ENCODE results near the gene UNC5C.

DNA sequence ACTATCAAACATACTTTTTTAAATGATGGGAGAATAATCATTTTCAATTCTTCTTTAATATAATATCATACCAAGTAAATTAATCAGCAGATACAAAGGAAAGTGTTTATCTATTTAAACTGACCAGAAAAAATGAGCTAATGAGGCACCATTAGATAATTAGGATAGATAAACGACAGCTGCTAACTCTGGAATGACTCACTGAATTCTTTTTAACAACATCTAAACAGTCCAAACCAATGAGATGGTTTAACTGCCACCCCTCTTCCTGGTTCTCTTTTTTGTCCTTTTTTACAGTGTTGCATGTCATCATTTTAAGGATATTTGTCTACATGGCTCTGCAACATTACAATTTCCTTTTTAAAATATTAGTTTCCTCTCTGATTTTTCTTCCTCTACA lies 41.6 kb downstream of the UNC5C start:
- TF ChIP-seq ZZZ3 (IDR thresholded peaks at IDR 0.05; ENCODE audit: control insufficient read depth, insufficient read length, low read depth): no peak
- no peak for TF ChIP-seq POLR2A (IDR thresholded peaks at IDR 0.05; ENCODE audit: low read depth, low read length)
- TF ChIP-seq, protein P1, sequence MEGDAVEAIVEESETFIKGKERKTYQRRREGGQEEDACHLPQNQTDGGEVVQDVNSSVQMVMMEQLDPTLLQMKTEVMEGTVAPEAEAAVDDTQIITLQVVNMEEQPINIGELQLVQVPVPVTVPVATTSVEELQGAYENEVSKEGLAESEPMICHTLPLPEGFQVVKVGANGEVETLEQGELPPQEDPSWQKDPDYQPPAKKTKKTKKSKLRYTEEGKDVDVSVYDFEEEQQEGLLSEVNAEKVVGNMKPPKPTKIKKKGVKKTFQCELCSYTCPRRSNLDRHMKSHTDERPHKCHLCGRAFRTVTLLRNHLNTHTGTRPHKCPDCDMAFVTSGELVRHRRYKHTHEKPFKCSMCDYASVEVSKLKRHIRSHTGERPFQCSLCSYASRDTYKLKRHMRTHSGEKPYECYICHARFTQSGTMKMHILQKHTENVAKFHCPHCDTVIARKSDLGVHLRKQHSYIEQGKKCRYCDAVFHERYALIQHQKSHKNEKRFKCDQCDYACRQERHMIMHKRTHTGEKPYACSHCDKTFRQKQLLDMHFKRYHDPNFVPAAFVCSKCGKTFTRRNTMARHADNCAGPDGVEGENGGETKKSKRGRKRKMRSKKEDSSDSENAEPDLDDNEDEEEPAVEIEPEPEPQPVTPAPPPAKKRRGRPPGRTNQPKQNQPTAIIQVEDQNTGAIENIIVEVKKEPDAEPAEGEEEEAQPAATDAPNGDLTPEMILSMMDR (IDR thresholded peaks at IDR 0.05 in 2 of 3, conservative IDR thresholded peaks at IDR 0.05 in 1 of 3; ENCODE audit: control insufficient read depth in 2 of 3, extremely low read depth in 1 of 3, insufficient read depth in 1 of 3, low read depth in 3 of 3, low read length in 3 of 3): no peak
- no peak for TF ChIP-seq POLR2AphosphoS5 (IDR thresholded peaks at IDR 0.05; ENCODE audit: low read length)
- TF ChIP-seq, protein P2, sequence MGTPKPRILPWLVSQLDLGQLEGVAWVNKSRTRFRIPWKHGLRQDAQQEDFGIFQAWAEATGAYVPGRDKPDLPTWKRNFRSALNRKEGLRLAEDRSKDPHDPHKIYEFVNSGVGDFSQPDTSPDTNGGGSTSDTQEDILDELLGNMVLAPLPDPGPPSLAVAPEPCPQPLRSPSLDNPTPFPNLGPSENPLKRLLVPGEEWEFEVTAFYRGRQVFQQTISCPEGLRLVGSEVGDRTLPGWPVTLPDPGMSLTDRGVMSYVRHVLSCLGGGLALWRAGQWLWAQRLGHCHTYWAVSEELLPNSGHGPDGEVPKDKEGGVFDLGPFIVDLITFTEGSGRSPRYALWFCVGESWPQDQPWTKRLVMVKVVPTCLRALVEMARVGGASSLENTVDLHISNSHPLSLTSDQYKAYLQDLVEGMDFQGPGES (IDR thresholded peaks at IDR 0.05): no peak
- no peak for TF ChIP-seq BACH1 (IDR thresholded peaks at IDR 0.05; ENCODE audit: borderline replicate concordance)
- TF ChIP-seq SMARCA5 (IDR thresholded peaks at IDR 0.05): no peak
- no peak for TF ChIP-seq SUZ12 (IDR thresholded peaks at IDR 0.05; ENCODE audit: unreplicated experiment)
- TF ChIP-seq, protein P3, sequence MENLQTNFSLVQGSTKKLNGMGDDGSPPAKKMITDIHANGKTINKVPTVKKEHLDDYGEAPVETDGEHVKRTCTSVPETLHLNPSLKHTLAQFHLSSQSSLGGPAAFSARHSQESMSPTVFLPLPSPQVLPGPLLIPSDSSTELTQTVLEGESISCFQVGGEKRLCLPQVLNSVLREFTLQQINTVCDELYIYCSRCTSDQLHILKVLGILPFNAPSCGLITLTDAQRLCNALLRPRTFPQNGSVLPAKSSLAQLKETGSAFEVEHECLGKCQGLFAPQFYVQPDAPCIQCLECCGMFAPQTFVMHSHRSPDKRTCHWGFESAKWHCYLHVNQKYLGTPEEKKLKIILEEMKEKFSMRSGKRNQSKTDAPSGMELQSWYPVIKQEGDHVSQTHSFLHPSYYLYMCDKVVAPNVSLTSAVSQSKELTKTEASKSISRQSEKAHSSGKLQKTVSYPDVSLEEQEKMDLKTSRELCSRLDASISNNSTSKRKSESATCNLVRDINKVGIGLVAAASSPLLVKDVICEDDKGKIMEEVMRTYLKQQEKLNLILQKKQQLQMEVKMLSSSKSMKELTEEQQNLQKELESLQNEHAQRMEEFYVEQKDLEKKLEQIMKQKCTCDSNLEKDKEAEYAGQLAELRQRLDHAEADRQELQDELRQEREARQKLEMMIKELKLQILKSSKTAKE (IDR thresholded peaks at IDR 0.05; ENCODE audit: low read depth, poor library complexity, severe bottlenecking): no peak
- no peak for TF ChIP-seq RB1 (IDR thresholded peaks at IDR 0.05; ENCODE audit: borderline replicate concordance)
- no peak for TF ChIP-seq NBN (IDR thresholded peaks at IDR 0.05)
- TF ChIP-seq EZH2 (IDR thresholded peaks at IDR 0.05; ENCODE audit: borderline replicate concordance, control insufficient read depth, low read depth, low read length): no peak
- no peak for TF ChIP-seq SRF (IDR thresholded peaks at IDR 0.05; ENCODE audit: low read depth in 2 of 2, low read length in 2 of 2)

Measured in GM12878 (cell line).